T-helper 1 cell treated with Interleukin-12 subunit alpha and Interleukin-12 subunit beta and Interleukin-4 antibody, amounts not matched to agents 30 μg/mL and 1 μg/mL, for 36 hours (primary cell): ENCODE measurements around the gene PGLYRP4.

ENCODE experiments used
- H3K27ac Mint-ChIP-seq: one replicate; pipeline ENCODE4 v1.8.0; 2021; ENCODE audit warnings: mild to moderate bottlenecking, mixed read lengths
- H3K27me3 Mint-ChIP-seq: one replicate; pipeline ENCODE4 v1.8.0; 2021; ENCODE audit warnings: low read depth, mixed read lengths
- H3K36me3 Mint-ChIP-seq: one replicate; pipeline ENCODE4 v1.8.0; 2021; ENCODE audit warnings: low read depth, mixed read lengths
- H3K4me1 Mint-ChIP-seq: one replicate; pipeline ENCODE4 v1.8.0; 2021; ENCODE audit warnings: low read depth, mixed read lengths
- H3K4me3 Mint-ChIP-seq: one replicate; pipeline ENCODE4 v1.8.0; 2021; ENCODE audit warnings: mild to moderate bottlenecking, moderate library complexity, mixed read lengths
- H3K9me3 Mint-ChIP-seq: one replicate; pipeline ENCODE4 v1.8.0; 2021; ENCODE audit warnings: mixed read lengths

PGLYRP4 gene

DNA sequence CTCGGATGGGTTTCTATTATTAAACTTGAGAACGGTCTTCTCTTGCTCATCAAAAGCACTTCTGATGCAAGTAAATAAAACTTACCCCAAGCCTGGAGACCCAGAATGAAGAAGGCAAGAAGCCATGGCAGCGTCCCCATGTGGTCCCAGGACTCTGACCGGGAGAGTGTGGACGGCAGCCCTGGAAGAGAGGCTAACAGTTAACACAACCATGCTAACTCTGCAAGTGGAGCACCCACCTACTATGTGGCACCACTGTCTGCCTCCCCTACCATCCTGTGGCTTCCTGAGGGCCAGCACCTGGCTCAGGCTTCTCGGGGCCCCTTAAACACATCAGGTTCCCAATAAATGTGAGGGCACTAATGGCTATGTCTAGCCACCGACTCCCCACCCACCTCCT is 38.1 kb downstream of the PGLYRP4 start:
- Mint-ChIP-seq H3K4me3 (no peak overlapping the region), H3K36me3 (no peaks in the 10 kb centered on the region), H3K27ac (no peak overlapping the region), H3K27me3 (no peaks in the 10 kb centered on the region), H3K9me3 (peaks cover 3% of the 10 kb centered on the region), H3K4me1 (no peaks in the 10 kb centered on the region)

DNA sequence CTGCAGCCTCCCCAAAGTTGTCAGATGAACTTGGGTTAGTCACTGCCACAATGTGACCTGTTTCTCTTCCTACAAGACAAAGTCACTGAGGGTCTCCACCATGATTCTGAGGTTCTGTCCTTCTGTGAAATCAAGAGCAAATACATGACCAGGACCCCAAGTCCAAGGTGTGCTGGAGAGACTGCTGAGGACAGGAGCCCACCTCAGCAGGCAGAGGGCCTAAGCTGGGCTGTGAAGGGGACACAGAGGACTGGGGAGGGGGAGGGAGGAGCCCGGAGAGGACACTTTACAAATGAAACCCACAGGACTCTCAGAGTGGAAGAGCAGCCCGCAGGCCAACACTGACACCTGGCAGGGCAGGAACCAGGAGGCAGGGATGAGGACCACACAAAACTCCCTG is 39.2 kb downstream of the PGLYRP4 start:
- no peaks in the 10 kb centered on the region for H3K36me3 Mint-ChIP-seq
- H3K27ac Mint-ChIP-seq: no peak overlapping the region
- peaks cover 5% of the 10 kb centered on the region for H3K27me3 Mint-ChIP-seq
- no peaks in the 10 kb centered on the region for H3K9me3 Mint-ChIP-seq
- H3K4me1 Mint-ChIP-seq: no peaks in the 10 kb centered on the region
- H3K4me3 Mint-ChIP-seq: no peak overlapping the region

DNA sequence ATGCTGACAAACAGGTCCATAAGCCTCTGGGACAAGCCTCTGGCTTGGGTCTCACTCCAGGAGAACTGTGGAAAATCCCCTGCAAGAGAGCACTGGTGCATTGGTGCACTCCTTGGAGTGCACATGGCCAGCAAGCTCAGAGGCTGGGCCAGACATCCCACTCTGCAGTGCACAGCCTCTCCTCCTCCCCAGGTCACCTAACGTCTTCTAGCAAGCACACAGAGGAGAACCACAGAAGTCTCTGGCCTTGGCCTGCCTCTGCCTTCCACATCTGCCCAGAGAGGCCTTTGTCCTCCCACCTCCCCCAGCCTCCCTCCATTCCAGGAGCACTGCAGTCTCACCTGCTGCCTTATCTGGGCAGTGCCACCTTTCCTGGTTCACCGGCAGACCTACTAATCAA is 40.1 kb downstream of the PGLYRP4 start:
- peaks cover 11% of the 10 kb centered on the region for H3K27me3 Mint-ChIP-seq
- no peaks in the 10 kb centered on the region for H3K36me3 Mint-ChIP-seq
- H3K4me3 Mint-ChIP-seq: no peak overlapping the region
- H3K9me3 Mint-ChIP-seq: no peaks in the 10 kb centered on the region
- no peak overlapping the region for H3K27ac Mint-ChIP-seq
- H3K4me1 Mint-ChIP-seq: no peaks in the 10 kb centered on the region

DNA sequence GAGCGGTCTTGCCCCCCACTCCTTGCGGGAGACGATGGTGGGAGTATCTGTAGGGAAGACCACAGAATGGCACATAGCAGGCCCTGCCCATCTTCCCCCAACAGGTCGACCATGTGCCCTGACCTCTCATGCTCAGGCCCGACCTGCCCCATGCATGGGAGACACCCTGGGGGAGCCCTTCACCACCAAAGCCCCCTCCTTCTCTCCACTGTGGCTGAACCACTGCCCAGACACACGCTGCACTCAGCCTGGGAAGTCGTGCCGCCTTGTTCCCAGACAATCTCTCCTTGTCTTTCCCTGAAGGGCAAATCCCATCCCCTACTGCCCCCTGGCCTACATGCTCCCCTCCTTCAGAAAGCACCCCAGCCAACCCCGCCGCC is 41.4 kb downstream of the PGLYRP4 start:
- H3K27ac Mint-ChIP-seq: no peak overlapping the region
- H3K27me3 Mint-ChIP-seq: peaks cover 13% of the 10 kb centered on the region
- H3K36me3 Mint-ChIP-seq: no peaks in the 10 kb centered on the region
- H3K4me3 Mint-ChIP-seq: no peak overlapping the region
- H3K9me3 Mint-ChIP-seq: no peaks in the 10 kb centered on the region
- H3K4me1 Mint-ChIP-seq: no peaks in the 10 kb centered on the region

GRCh38 chr1:153306303-153307220 is 42.1 kb downstream of the PGLYRP4 start:
- Mint-ChIP-seq H3K27ac (no peak overlapping the region), H3K9me3 (no peaks in the 10 kb centered on the region), H3K36me3 (no peaks in the 10 kb centered on the region), H3K4me1 (no peaks in the 10 kb centered on the region), H3K27me3 (peaks cover 13% of the 10 kb centered on the region), H3K4me3 (no peak overlapping the region)

- H3K36me3 Mint-ChIP-seq: no peaks in the 10 kb centered on the region
- no peak overlapping the region for H3K27ac Mint-ChIP-seq
- H3K9me3 Mint-ChIP-seq: no peaks in the 10 kb centered on the region
- no peaks in the 10 kb centered on the region for H3K4me1 Mint-ChIP-seq
- peaks cover 13% of the 10 kb centered on the region for H3K27me3 Mint-ChIP-seq
- no peak overlapping the region for H3K4me3 Mint-ChIP-seq
Observed at GRCh38 chr1:153305682-153306081, 43.0 kb downstream of the PGLYRP4 start.

- Mint-ChIP-seq H3K27ac (no peak overlapping the region), H3K4me3 (no peak overlapping the region), H3K9me3 (no peaks in the 10 kb centered on the region), H3K4me1 (no peaks in the 10 kb centered on the region), H3K27me3 (peaks cover 25% of the 10 kb centered on the region), H3K36me3 (no peaks in the 10 kb centered on the region)
Observed at GRCh38 chr1:153302308-153302707, 46.3 kb downstream of the PGLYRP4 start.

DNA sequence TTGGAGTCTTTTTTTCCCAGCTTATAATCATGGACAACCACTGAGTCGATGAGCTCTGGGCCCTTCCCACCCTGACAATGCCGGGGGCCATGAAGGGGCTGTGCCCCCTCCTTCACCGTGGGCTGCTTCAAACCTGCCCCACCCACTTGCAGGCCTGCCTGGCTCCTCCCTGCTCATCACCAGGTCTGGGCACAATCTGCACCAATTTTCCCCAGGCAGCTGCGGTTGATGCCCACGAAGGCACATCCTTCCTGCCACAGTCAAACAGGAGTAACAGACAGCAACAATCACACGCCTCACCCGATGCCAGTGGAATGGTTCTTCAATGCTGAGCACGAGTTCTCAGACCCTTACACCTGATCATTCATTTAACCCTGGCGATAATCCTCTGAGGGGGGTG is 54.8 kb downstream of the PGLYRP4 start:
- Mint-ChIP-seq H3K27me3 (peaks cover 3% of the 10 kb centered on the region), H3K27ac (no peak overlapping the region), H3K4me1 (peaks cover 12% of the 10 kb centered on the region), H3K36me3 (no peaks in the 10 kb centered on the region), H3K9me3 (no peaks in the 10 kb centered on the region), H3K4me3 (no peak overlapping the region)

- Mint-ChIP-seq H3K36me3 (no peaks in the 10 kb centered on the region), H3K4me1 (peaks cover 12% of the 10 kb centered on the region), H3K27ac (no peak overlapping the region), H3K4me3 (no peak overlapping the region), H3K9me3 (no peaks in the 10 kb centered on the region), H3K27me3 (peaks cover 7% of the 10 kb centered on the region)
Observed at GRCh38 chr1:153293480-153293775, 55.2 kb downstream of the PGLYRP4 start.

DNA sequence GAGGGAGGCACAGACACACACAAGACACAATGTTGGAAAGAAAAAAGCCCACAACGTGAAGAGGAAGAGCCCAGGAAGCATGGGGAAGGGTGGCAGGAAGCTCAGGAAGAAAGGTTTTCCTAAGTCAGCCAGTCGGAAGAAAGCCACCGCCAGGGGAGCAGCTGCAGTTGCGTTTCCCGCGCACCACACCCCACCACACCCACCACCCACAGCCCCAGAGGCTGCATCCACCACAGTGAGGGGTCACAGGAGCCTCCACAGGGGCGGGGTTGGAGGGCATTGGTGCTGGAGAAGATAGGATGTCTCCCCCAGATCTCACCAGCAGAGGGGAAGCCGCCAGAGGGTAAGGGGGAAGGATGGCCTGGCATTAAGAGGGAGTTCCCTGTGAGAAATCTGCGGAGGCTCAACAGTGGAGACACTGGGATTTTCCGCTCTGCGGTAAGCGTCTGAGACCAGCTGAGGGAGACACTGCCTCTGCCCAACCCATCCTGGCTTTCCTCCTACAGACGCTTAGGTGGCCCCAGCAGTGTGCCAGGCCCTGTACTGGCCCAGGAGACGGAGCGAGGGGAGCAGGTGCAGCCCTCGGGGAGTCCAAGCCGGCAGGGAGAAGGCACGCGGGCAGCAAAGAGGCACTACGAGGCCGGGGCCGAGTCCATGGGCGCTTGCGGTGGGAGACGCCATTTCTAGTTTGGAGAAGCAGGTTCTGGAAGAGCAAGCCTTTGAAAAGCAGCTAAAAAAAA is 55.7 kb downstream of the PGLYRP4 start:
- H3K4me3 Mint-ChIP-seq: no peak overlapping the region
- H3K36me3 Mint-ChIP-seq: no peaks in the 10 kb centered on the region
- H3K9me3 Mint-ChIP-seq: no peaks in the 10 kb centered on the region
- peaks cover 12% of the 10 kb centered on the region for H3K4me1 Mint-ChIP-seq
- H3K27me3 Mint-ChIP-seq: peaks cover 7% of the 10 kb centered on the region
- no peak overlapping the region for H3K27ac Mint-ChIP-seq

DNA sequence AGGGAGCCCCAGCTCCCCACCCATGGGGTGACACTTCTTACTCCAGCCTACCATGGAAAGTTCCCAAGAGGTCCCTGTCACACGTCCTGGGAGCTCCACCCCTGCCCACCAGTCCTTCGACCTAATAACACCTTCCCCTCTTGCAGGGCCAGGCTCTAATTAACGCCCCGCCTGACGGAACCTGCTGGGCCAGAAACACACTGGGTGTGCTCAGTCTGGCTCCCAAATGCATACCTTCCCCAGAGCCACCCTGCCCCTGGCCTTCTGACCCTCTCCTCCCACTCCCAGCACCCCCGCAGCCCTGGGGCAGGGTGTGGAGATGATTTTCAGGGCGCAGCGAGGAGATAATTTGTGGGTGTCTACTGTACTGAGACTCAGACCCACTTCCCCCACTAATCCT is 56.5 kb downstream of the PGLYRP4 start:
- Mint-ChIP-seq H3K36me3 (no peaks in the 10 kb centered on the region), H3K4me3 (no peak overlapping the region), H3K27ac (no peak overlapping the region), H3K27me3 (peaks cover 7% of the 10 kb centered on the region), H3K4me1 (peaks cover 12% of the 10 kb centered on the region), H3K9me3 (no peaks in the 10 kb centered on the region)

- Mint-ChIP-seq H3K27ac (peak overlapping the region; percentile 10), H3K4me1 (peaks cover 12% of the 10 kb centered on the region)
Observed at GRCh38 chr1:153291514-153291913, 57.1 kb downstream of the PGLYRP4 start.

GRCh38 chr1:153288634-153289275 is 59.9 kb downstream of the PGLYRP4 start:
- Mint-ChIP-seq H3K4me3 (no peak overlapping the region), H3K9me3 (no peaks in the 10 kb centered on the region), H3K36me3 (no peaks in the 10 kb centered on the region), H3K4me1 (peaks cover 7% of the 10 kb centered on the region), H3K27ac (no peak overlapping the region), H3K27me3 (peaks cover 7% of the 10 kb centered on the region)

More at GRCh38 chr1:153291514-153291913, 57.1 kb downstream of the PGLYRP4 start:
- Mint-ChIP-seq H3K4me3 (no peak overlapping the region), H3K27me3 (peaks cover 7% of the 10 kb centered on the region), H3K36me3 (no peaks in the 10 kb centered on the region), H3K9me3 (no peaks in the 10 kb centered on the region)
